ENCODE results near the gene EYA2. TPM values are rescaled to one million over a fixed set of nuclear protein-coding genes. Genes with fewer than 3 reads are reported as not detected.

Gene EYA2
- total and polyA plus RNA-seq, 2 donors (not counting 1 experiment from before 2014, with no cell fraction given) = 1.1 to 2.8 TPM

GRCh38 chr20:46981184-46981583, 86.5 kb downstream of the EYA2 start:
- ATAC-seq (ENCODE audit: low read depth) (no peak), DNase-seq (no peak)
- peaks cover 7% of the 10 kb centered on the region for H3K9me3 Mint-ChIP-seq (ENCODE audit: insufficient read depth)
- Histone ChIP-seq H4K20me1 (ENCODE audit: control insufficient read depth, insufficient read depth, low read length, poor library complexity, severe bottlenecking) (no peaks in the 10 kb centered on the region), H3K27me3 (replicated peaks in 1 of 4; ENCODE audit: control extremely low read depth in 1 of 4, control insufficient read depth in 3 of 4, insufficient read depth in 4 of 4, low read length in 3 of 4) (peaks cover 0 to 12% (median 4%) of the 10 kb centered on the region in 4 experiments), H3K9me3 (ENCODE audit: control extremely low read depth in 1 of 3, control insufficient read depth in 2 of 3, insufficient read depth in 1 of 3, low read length in 2 of 3) (peaks cover 4 to 9% (median 4%) of the 10 kb centered on the region in 3 donors), H3K4me2 (replicated peaks; ENCODE audit: low read depth, low read length, poor library complexity, severe bottlenecking) (no peak overlapping the region), H3K27ac (ENCODE audit: low read length in 2 of 2) (no peak overlapping the region), H3K4me3 (ENCODE audit: control extremely low read depth in 1 of 5, extremely low read depth in 1 of 5, insufficient read depth in 1 of 5, low read depth in 2 of 5, low read length in 4 of 5) (no peak overlapping the region), H3K79me2 (ENCODE audit: control insufficient read depth, insufficient read depth, low read length) (no peaks in the 10 kb centered on the region), H3K36me3 (replicated peaks in 1 of 2; ENCODE audit: control extremely low read depth in 1 of 2, control insufficient read depth in 1 of 2, extremely low read depth in 1 of 2, insufficient read depth in 2 of 2, low read length in 1 of 2) (no peaks in the 10 kb centered on the region), H3K9ac (ENCODE audit: low read length) (no peak overlapping the region), H3K4me1 (ENCODE audit: control insufficient read depth in 2 of 2, insufficient read depth in 2 of 2, low read length in 2 of 2) (no peaks in the 10 kb centered on the region), H2AFZ (ENCODE audit: insufficient read depth, low read depth, low read length, poor library complexity, severe bottlenecking) (no peak overlapping the region)
- CTCF ChIA-PET = no interaction called here
- no peaks in the 10 kb centered on the region for H3K4me1 Mint-ChIP-seq
- POLR2A ChIA-PET = no interaction called here
- H3K4me3 Mint-ChIP-seq = no peak overlapping the region
- H3K27me3 Mint-ChIP-seq = peaks cover 45% of the 10 kb centered on the region
- no peak for TF ChIP-seq CTCF (IDR thresholded peaks at IDR 0.05)
- TF ChIP-seq EZH2 (IDR thresholded peaks at IDR 0.05; ENCODE audit: borderline replicate concordance, insufficient read depth, low read depth, low read length, poor library complexity, severe bottlenecking) = no peak
- H3K27ac Mint-ChIP-seq = no peak overlapping the region
- intact Hi-C loops (cut with micrococcal nuclease) = no loop called here

- Mint-ChIP-seq H3K27me3 (peaks cover 39% of the 10 kb centered on the region), H3K27ac (no peak overlapping the region), H3K9me3 (ENCODE audit: insufficient read depth) (peaks cover 7% of the 10 kb centered on the region), H3K4me3 (no peak overlapping the region), H3K4me1 (no peaks in the 10 kb centered on the region)
- Histone ChIP-seq H3K9me3 (ENCODE audit: control extremely low read depth in 1 of 3, control insufficient read depth in 2 of 3, insufficient read depth in 1 of 3, low read length in 2 of 3) (peaks cover 4 to 9% (median 4%) of the 10 kb centered on the region in 3 donors), H3K9ac (ENCODE audit: low read length) (no peak overlapping the region), H3K27me3 (replicated peaks in 1 of 4; ENCODE audit: control extremely low read depth in 1 of 4, control insufficient read depth in 3 of 4, insufficient read depth in 4 of 4, low read length in 3 of 4) (peaks cover 0 to 10% (median 1%) of the 10 kb centered on the region in 4 experiments), H3K4me2 (replicated peaks; ENCODE audit: low read depth, low read length, poor library complexity, severe bottlenecking) (no peak overlapping the region), H2AFZ (ENCODE audit: insufficient read depth, low read depth, low read length, poor library complexity, severe bottlenecking) (no peak overlapping the region), H3K36me3 (replicated peaks in 1 of 2; ENCODE audit: control extremely low read depth in 1 of 2, control insufficient read depth in 1 of 2, extremely low read depth in 1 of 2, insufficient read depth in 2 of 2, low read length in 1 of 2) (no peaks in the 10 kb centered on the region), H4K20me1 (ENCODE audit: control insufficient read depth, insufficient read depth, low read length, poor library complexity, severe bottlenecking) (no peaks in the 10 kb centered on the region), H3K27ac (ENCODE audit: low read length in 2 of 2) (no peak overlapping the region), H3K4me3 (ENCODE audit: control extremely low read depth in 1 of 5, extremely low read depth in 1 of 5, insufficient read depth in 1 of 5, low read depth in 2 of 5, low read length in 4 of 5) (no peak overlapping the region), H3K79me2 (ENCODE audit: control insufficient read depth, insufficient read depth, low read length) (no peaks in the 10 kb centered on the region), H3K4me1 (ENCODE audit: control insufficient read depth in 2 of 2, insufficient read depth in 2 of 2, low read length in 2 of 2) (no peaks in the 10 kb centered on the region)
- intact Hi-C loops (cut with micrococcal nuclease) = no loop called here
- DNase-seq (no peak), ATAC-seq (ENCODE audit: low read depth) (no peak)
- no CpG with 5 or more reads among the region's 1 CpG for WGBS (ENCODE audit: insufficient coverage)
- POLR2A ChIA-PET = no interaction called here
- TF ChIP-seq CTCF (IDR thresholded peaks at IDR 0.05) (no peak), EZH2 (IDR thresholded peaks at IDR 0.05; ENCODE audit: borderline replicate concordance, insufficient read depth, low read depth, low read length, poor library complexity, severe bottlenecking) (no peak)
- CTCF ChIA-PET = interaction anchor here (0.5 kb wide), 1 partner anchor 399 kb away, joined by 6 read pairs; no protein-coding TSS in a partner anchor
Measured at GRCh38 chr20:46983466-46983865, 88.8 kb downstream of the EYA2 start.

Data from B cell (primary cell).